ENCODE results near the gene SECISBP2. TPM values are rescaled to one million over a fixed set of nuclear protein-coding genes. Genes with fewer than 3 reads are reported as not detected.
"Not testable (repeated sequence)": the region's sequence is repeated elsewhere in the genome, so short reads cannot be mapped to it uniquely, and the experiment has no call there.

Gene SECISBP2
- total and polyA plus RNA-seq, 2 experiments from 2014 or later: 77.7 to 86.8 TPM

DNA sequence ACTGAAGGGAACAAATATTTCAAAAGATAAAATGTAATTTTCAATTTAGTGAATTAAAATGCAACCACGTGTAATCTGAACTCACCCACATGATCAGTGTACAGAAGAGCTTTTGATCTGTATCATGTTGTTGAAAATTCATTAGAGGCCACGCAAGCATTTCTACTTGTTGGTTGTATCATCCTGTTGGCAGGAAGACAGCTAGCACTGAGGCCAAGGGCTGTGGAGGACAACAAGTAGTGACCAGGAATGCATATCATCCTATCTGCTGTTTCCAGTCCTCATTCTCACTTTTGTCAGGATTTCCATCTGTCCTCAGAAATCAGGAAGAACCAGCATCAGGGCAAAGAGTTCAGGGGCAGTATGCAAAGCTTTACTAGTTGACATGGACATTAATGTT is 37.2 kb upstream of the SECISBP2 start:
- DNase-seq (ENCODE audit: low spot score): no peak
- no peak for ATAC-seq
- no peaks in the 10 kb centered on the region for H3F3A ChIP-seq (replicated peaks; ENCODE audit: low read depth)
- no peaks in the 10 kb centered on the region for H3K79me2 ChIP-seq (replicated peaks; ENCODE audit: insufficient read depth)
- Mint-ChIP-seq H3K36me3 (ENCODE audit: low read depth) (peaks cover 18% of the 10 kb centered on the region), H3K27me3 (ENCODE audit: insufficient read depth, low read depth, poor library complexity) (peaks cover 3% of the 10 kb centered on the region), H3K27ac (no peak overlapping the region), H3K4me3 (no peak overlapping the region), H3K9me3 (peaks cover 7% of the 10 kb centered on the region), H3K4me1 (peaks cover 6% of the 10 kb centered on the region; the same call in 1 of the 3 replicates)
- H3K9me2 ChIP-seq (ENCODE audit: insufficient read depth): no peaks in the 10 kb centered on the region
- no peak overlapping the region for H3K27ac ChIP-seq (ENCODE audit: low read depth)
- H4K20me1 ChIP-seq (replicated peaks; ENCODE audit: insufficient read depth): no peaks in the 10 kb centered on the region
- no peak for TF ChIP-seq ZNF331 (CRISPR knock-in tag; IDR thresholded peaks at IDR 0.05; ENCODE audit: low read depth)
- TF ChIP-seq CREB1 (CRISPR knock-in tag; IDR thresholded peaks at IDR 0.05; ENCODE audit: low read depth): no peak
- no peaks in the 10 kb centered on the region; the same call in 1 of the 2 replicates for H3K4me1 ChIP-seq (ENCODE audit: insufficient read depth)
- no peak overlapping the region for H3K4me2 ChIP-seq
- no peaks in the 10 kb centered on the region for H3K36me3 ChIP-seq (ENCODE audit: insufficient read depth)
- H3K4me3 ChIP-seq: no peak overlapping the region
- no peak overlapping the region for H2AFZ ChIP-seq
- no peaks in the 10 kb centered on the region for H3K27me3 ChIP-seq (ENCODE audit: insufficient read depth)

DNA sequence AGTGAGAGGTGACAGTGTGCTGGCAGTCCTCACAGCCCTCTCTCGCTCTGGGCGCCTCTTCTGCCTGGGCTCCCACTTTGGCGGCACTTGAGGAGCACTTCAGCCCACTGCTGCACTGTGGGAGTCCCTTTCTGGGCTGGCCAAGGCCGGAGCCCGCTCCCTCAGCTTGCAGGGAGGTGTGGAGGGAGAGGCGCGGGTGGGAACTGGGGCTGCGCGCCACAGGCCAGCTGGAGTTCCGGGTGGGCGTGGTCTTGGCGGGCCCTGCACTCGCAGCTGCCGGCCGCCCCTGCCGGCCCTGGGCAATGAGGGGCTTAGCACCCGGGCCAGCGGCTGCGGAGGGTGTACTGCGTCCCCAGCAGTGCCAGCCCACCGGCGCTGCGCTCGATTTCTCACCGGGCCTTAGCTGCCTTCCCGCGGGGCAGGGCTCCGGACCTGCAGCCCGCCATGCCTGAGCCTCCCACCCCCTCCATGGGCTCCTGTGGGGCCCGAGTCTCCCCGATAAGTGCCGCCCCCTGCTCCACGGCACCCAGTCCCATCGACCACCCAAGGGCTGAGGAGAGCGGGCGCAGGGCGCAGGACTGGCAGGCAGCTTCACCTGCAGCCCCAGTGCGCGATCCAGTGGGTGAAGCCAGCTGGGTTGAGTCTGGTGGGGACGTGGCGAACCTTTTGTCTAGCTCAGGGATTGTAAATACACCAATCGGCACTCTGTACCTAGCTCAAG is 35.9 kb upstream of the SECISBP2 start:
- not testable (repeated sequence) for H3K27me3 Mint-ChIP-seq (ENCODE audit: insufficient read depth, low read depth, poor library complexity); H3K4me2 ChIP-seq; H3K79me2 ChIP-seq (replicated peaks; ENCODE audit: insufficient read depth); H3K4me3 ChIP-seq; H3K4me1 ChIP-seq (ENCODE audit: insufficient read depth); H3K27me3 ChIP-seq (ENCODE audit: insufficient read depth); H3K36me3 Mint-ChIP-seq (ENCODE audit: low read depth); H3K9me2 ChIP-seq (ENCODE audit: insufficient read depth); H4K20me1 ChIP-seq (replicated peaks; ENCODE audit: insufficient read depth); H3K36me3 ChIP-seq (ENCODE audit: insufficient read depth); H3K9me3 Mint-ChIP-seq; H3K27ac ChIP-seq (ENCODE audit: low read depth); H3K4me3 Mint-ChIP-seq; H3K4me1 Mint-ChIP-seq; H2AFZ ChIP-seq; H3F3A ChIP-seq (replicated peaks; ENCODE audit: low read depth); H3K27ac Mint-ChIP-seq
- ATAC-seq (peak; percentile 75), DNase-seq (ENCODE audit: low spot score) (peak; percentile 8)

DNA sequence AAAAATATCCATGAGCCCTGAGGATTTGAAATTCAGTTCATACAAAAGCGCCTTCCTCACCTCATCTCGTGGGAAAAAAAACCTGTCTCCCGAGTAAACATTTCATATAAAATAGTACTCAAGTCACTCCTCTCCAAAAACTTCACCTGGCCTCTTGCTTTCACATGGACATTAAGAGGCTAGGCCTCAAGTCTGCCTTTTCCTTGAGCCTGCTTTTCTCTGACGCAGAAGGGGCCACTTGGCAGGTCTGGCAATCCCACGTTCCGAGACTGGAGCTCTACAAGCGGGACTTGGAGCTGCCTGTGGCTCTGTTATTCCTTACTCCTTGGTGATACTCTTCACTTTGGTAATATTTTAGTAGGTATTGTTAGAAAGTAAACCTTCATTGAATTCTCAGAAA is 34.2 kb upstream of the SECISBP2 start:
- Histone ChIP-seq H3K79me2 (replicated peaks; ENCODE audit: insufficient read depth) (no peaks in the 10 kb centered on the region), H4K20me1 (replicated peaks; ENCODE audit: insufficient read depth) (no peaks in the 10 kb centered on the region), H3K9me2 (ENCODE audit: insufficient read depth) (no peaks in the 10 kb centered on the region), H3F3A (replicated peaks; ENCODE audit: low read depth) (no peaks in the 10 kb centered on the region), H2AFZ (no peak overlapping the region), H3K27ac (ENCODE audit: low read depth) (no peak overlapping the region), H3K4me1 (ENCODE audit: insufficient read depth) (no peaks in the 10 kb centered on the region), H3K4me2 (no peak overlapping the region), H3K4me3 (no peak overlapping the region), H3K36me3 (ENCODE audit: insufficient read depth) (no peaks in the 10 kb centered on the region), H3K27me3 (ENCODE audit: insufficient read depth) (no peaks in the 10 kb centered on the region)
- Mint-ChIP-seq H3K27ac (no peak overlapping the region), H3K27me3 (ENCODE audit: insufficient read depth, low read depth, poor library complexity) (peaks cover 5% of the 10 kb centered on the region), H3K4me3 (no peak overlapping the region), H3K9me3 (no peaks in the 10 kb centered on the region), H3K36me3 (ENCODE audit: low read depth) (peaks cover 8% of the 10 kb centered on the region; the same call in 2 of the 3 replicates), H3K4me1 (peaks cover 3% of the 10 kb centered on the region; the same call in 1 of the 3 replicates)
- ATAC-seq: no peak
- no peak for DNase-seq (ENCODE audit: low spot score)
- TF ChIP-seq POLR2AphosphoS5 (IDR thresholded peaks at IDR 0.05; ENCODE audit: low read depth): no peak
- TF ChIP-seq, protein P1, sequence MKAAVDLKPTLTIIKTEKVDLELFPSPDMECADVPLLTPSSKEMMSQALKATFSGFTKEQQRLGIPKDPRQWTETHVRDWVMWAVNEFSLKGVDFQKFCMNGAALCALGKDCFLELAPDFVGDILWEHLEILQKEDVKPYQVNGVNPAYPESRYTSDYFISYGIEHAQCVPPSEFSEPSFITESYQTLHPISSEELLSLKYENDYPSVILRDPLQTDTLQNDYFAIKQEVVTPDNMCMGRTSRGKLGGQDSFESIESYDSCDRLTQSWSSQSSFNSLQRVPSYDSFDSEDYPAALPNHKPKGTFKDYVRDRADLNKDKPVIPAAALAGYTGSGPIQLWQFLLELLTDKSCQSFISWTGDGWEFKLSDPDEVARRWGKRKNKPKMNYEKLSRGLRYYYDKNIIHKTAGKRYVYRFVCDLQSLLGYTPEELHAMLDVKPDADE (IDR thresholded peaks at IDR 0.05): no peak
- TF ChIP-seq NANOG (IDR thresholded peaks at IDR 0.05; ENCODE audit: borderline replicate concordance): no peak
- no peak for TF ChIP-seq EZH2 (IDR thresholded peaks at IDR 0.05; ENCODE audit: low read depth, unreplicated experiment)
- no peak for TF ChIP-seq STAT1 (IDR thresholded peaks at IDR 0.05; ENCODE audit: unreplicated experiment)
- TF ChIP-seq CREB1 (CRISPR knock-in tag; IDR thresholded peaks at IDR 0.05; ENCODE audit: low read depth): no peak
- no peak for TF ChIP-seq ZNF114 (CRISPR knock-in tag; IDR thresholded peaks at IDR 0.05)
- TF ChIP-seq, protein P2, sequence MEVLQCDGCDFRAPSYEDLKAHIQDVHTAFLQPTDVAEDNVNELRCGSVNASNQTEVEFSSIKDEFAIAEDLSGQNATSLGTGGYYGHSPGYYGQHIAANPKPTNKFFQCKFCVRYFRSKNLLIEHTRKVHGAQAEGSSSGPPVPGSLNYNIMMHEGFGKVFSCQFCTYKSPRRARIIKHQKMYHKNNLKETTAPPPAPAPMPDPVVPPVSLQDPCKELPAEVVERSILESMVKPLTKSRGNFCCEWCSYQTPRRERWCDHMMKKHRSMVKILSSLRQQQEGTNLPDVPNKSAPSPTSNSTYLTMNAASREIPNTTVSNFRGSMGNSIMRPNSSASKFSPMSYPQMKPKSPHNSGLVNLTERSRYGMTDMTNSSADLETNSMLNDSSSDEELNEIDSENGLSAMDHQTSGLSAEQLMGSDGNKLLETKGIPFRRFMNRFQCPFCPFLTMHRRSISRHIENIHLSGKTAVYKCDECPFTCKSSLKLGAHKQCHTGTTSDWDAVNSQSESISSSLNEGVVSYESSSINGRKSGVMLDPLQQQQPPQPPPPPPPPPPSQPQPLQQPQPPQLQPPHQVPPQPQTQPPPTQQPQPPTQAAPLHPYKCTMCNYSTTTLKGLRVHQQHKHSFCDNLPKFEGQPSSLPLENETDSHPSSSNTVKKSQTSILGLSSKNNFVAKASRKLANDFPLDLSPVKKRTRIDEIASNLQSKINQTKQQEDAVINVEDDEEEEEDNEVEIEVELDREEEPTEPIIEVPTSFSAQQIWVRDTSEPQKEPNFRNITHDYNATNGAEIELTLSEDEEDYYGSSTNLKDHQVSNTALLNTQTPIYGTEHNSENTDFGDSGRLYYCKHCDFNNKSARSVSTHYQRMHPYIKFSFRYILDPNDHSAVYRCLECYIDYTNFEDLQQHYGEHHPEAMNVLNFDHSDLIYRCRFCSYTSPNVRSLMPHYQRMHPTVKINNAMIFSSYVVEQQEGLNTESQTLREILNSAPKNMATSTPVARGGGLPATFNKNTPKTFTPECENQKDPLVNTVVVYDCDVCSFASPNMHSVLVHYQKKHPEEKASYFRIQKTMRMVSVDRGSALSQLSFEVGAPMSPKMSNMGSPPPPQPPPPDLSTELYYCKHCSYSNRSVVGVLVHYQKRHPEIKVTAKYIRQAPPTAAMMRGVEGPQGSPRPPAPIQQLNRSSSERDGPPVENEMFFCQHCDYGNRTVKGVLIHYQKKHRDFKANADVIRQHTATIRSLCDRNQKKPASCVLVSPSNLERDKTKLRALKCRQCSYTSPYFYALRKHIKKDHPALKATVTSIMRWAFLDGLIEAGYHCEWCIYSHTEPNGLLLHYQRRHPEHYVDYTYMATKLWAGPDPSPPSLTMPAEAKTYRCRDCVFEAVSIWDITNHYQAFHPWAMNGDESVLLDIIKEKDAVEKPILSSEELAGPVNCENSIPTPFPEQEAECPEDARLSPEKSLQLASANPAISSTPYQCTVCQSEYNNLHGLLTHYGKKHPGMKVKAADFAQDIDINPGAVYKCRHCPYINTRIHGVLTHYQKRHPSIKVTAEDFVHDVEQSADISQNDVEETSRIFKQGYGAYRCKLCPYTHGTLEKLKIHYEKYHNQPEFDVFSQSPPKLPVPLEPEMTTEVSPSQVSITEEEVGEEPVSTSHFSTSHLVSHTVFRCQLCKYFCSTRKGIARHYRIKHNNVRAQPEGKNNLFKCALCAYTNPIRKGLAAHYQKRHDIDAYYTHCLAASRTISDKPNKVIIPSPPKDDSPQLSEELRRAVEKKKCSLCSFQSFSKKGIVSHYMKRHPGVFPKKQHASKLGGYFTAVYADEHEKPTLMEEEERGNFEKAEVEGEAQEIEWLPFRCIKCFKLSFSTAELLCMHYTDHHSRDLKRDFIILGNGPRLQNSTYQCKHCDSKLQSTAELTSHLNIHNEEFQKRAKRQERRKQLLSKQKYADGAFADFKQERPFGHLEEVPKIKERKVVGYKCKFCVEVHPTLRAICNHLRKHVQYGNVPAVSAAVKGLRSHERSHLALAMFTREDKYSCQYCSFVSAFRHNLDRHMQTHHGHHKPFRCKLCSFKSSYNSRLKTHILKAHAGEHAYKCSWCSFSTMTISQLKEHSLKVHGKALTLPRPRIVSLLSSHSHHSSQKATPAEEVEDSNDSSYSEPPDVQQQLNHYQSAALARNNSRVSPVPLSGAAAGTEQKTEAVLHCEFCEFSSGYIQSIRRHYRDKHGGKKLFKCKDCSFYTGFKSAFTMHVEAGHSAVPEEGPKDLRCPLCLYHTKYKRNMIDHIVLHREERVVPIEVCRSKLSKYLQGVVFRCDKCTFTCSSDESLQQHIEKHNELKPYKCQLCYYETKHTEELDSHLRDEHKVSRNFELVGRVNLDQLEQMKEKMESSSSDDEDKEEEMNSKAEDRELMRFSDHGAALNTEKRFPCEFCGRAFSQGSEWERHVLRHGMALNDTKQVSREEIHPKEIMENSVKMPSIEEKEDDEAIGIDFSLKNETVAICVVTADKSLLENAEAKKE (CRISPR knock-in tag; IDR thresholded peaks at IDR 0.05): no peak
- TF ChIP-seq ZNF331 (CRISPR knock-in tag; IDR thresholded peaks at IDR 0.05; ENCODE audit: low read depth): no peak
- no peak for TF ChIP-seq JUNB (IDR thresholded peaks at IDR 0.05; ENCODE audit: unreplicated experiment)

Measured in GM23338 (cell line).